ENCODE data around the gene SMPDL3B.

SMPDL3B gene

DNA sequence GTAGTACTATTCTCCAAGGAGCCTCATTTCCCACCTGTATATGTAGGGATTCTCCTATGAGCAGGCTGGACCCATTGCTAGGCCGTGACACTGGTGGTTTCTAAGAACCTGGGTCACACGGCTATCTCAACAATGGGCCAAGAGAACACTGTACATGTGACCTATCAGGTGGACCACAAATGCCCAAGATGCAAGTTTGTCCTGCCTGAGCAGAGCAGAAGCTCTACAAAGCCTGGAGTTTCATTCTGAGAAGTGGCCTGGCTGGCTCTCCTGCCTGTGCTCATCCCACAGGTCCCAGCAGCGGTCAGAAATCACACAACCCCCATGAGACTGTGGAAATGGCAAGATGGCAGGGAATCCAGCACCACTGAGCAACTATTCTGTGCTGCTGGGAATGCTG is 45.3 kb upstream of the SMPDL3B start:
- H3K4me3 ChIP-seq (ENCODE audit: low read depth, low read length): no peak overlapping the region
- TF ChIP-seq, protein P1, sequence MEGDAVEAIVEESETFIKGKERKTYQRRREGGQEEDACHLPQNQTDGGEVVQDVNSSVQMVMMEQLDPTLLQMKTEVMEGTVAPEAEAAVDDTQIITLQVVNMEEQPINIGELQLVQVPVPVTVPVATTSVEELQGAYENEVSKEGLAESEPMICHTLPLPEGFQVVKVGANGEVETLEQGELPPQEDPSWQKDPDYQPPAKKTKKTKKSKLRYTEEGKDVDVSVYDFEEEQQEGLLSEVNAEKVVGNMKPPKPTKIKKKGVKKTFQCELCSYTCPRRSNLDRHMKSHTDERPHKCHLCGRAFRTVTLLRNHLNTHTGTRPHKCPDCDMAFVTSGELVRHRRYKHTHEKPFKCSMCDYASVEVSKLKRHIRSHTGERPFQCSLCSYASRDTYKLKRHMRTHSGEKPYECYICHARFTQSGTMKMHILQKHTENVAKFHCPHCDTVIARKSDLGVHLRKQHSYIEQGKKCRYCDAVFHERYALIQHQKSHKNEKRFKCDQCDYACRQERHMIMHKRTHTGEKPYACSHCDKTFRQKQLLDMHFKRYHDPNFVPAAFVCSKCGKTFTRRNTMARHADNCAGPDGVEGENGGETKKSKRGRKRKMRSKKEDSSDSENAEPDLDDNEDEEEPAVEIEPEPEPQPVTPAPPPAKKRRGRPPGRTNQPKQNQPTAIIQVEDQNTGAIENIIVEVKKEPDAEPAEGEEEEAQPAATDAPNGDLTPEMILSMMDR (IDR thresholded peaks at IDR 0.05; ENCODE audit: control insufficient read depth, extremely low read depth, insufficient read depth): no peak
- no peak for DNase-seq (ENCODE audit: low read depth)

DNA sequence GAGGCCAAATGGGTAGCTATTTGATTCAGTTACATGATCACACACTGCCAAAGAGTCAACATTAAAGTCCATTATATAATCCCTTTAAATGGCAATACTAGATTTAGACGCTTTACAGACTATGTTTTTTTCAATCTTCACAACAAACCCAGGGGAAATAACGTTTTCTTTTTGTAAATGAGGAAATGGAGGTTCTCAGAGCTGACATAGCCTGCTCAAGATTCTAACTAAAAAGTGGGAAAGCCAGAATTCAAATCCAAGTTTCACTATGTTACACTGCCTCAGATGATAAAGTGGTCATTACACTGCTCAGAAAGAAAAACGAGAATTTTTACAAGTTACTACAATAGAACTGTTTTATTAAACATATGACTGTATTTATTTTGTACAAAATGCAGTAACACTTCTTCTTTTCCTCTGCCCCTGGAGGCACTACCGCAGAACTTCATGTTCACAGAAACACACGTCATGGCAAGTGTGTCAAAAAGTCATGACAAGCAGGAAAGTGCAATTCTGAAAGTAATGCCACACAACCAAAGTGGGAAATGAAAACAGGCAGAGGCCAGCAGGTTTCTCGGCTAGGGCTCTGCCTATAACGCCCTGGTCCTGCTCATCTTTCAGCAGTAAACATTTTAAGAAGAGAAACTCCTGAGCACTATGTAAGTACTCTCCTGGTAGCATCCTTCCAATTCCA is 43.5 kb upstream of the SMPDL3B start:
- H3K4me3 ChIP-seq (ENCODE audit: low read depth, low read length): no peak overlapping the region
- TF ChIP-seq, protein P1 (IDR thresholded peaks at IDR 0.05; ENCODE audit: control insufficient read depth, extremely low read depth, insufficient read depth): no peak
- no peak for DNase-seq (ENCODE audit: low read depth)

DNA sequence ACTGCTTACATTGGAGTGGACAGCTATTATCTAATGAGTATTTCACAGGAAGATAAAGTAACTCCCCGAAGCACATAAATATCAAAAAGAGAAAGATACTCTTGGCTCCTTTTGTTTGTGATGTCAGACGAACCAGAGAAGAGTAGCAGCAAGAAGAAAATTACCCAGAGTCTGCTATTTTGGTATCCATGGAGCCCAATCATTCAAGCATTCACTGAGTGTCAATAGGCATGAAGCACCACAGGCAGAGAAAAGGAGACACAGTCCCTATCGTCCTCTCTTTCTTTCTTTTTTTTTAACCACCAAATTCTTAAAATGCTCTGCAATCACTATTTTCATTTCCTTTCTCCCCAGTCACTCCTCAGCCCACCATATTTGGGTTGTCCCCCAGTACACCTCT is 40.3 kb upstream of the SMPDL3B start:
- DNase-seq (ENCODE audit: low read depth): no peak
- no peak overlapping the region for H3K4me3 ChIP-seq (ENCODE audit: low read depth, low read length)
- TF ChIP-seq, protein P1 (IDR thresholded peaks at IDR 0.05; ENCODE audit: control insufficient read depth, extremely low read depth, insufficient read depth): no peak

DNA sequence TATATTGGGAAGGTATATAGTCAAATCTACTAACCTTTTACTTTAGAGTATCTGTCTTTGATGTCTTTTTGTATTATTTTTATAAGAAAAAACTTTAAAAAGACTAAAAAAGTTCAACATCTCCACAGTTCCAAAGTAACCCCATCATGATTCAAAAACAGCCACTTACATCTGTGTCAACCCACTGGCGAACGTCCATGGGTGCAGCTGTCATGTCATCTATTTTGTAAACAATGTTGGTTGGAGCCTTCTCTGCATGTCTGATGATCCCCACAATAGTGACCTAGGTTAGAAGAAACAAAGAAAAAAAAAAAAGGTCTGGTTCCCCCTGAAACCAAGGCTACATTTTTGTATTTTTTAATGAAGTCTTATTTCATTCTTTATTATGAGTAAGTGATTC is 28.0 kb upstream of the SMPDL3B start:
- no peak overlapping the region for H3K4me3 ChIP-seq (ENCODE audit: low read depth, low read length)
- no peak for DNase-seq (ENCODE audit: low read depth)
- TF ChIP-seq, protein P1 (IDR thresholded peaks at IDR 0.05; ENCODE audit: control insufficient read depth, extremely low read depth, insufficient read depth): no peak

DNA sequence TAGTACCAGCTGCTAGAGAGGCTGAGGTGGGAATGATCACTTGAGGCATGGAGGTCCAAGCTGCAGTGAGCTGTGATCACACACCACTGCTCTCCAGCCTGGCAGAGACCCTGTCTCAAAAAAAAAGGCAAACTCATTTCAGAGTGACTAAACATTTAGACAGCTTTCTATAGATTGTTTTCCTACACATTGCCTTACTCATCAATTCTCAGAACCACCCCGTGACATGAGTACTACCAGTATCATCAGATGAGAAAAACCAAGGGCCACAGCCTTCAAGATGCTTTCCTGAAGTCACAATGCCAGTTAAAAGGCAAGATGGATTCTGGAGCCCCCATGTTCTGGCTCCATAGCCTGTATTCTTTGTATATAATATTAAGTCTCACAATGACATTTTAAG is 22.4 kb upstream of the SMPDL3B start:
- DNase-seq (ENCODE audit: low read depth): no peak
- TF ChIP-seq, protein P1 (IDR thresholded peaks at IDR 0.05; ENCODE audit: control insufficient read depth, extremely low read depth, insufficient read depth): no peak
- H3K4me3 ChIP-seq (ENCODE audit: low read depth, low read length): no peak overlapping the region

DNA sequence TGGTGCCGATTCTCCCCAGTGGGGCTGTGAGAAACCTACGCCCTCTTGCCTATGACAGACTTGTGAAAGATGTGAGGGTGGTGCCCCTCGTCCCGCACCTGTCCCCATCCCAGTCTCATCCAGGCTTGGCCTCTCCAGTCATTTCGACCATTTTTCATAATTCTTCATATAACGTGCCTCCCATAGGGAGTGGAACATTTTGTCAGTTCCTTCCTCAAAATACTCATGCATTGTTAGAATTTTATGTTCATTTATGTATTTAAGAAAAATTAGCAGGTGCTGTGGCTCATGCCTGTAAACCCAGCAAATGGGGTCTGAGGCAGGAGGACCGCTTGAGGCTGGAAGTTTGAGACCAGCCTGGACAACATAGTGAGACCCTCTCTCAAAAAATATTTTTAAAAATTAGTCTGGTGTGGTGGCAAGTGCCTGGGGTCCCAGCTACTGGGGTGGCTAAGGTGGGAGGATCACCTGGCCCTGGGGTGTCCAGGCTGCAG is 19.7 kb upstream of the SMPDL3B start:
- no peak overlapping the region for H3K4me3 ChIP-seq (ENCODE audit: low read depth, low read length)
- TF ChIP-seq, protein P1 (IDR thresholded peaks at IDR 0.05; ENCODE audit: control insufficient read depth, extremely low read depth, insufficient read depth): no peak
- no peak for DNase-seq (ENCODE audit: low read depth)

DNA sequence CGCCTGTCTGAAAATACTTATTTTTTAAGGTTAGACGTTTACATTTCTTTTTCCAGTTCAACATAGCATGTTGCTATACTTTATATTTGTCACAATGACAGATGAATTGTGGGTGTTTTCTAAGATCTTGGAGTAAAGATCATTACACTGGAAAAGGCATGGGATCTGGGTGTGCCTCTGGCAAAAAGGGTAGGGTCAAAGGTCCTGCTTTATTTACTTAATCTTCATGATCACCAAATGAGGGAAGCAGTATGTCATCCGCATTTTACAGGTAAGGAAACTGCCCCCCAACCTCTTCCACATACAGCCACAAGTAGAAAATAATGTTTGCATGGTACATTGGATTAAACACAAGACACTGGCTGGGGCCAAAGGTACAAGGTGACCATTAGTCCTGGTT is 12.5 kb upstream of the SMPDL3B start:
- no peak overlapping the region for H3K4me3 ChIP-seq (ENCODE audit: low read depth, low read length)
- TF ChIP-seq, protein P1 (IDR thresholded peaks at IDR 0.05; ENCODE audit: control insufficient read depth, extremely low read depth, insufficient read depth): no peak
- no peak for DNase-seq (ENCODE audit: low read depth)

Data from LNCaP clone FGC (cell line).